GM21526 (cell line): ENCODE measurements around the gene PRPF38B.
A peak's percentile ranks its signal among the peaks of the same experiment; 100 is the strongest.
"Not testable (repeated sequence)": the region's sequence is repeated elsewhere in the genome, so short reads cannot be mapped to it uniquely, and the experiment has no call there.

Experiments
- ATAC-seq: cut with Tn5 transposase; IDR thresholded peaks from one replicate; pipeline ENCODE4 v1.9.1; 2021; ENCODE audit warnings: moderate library complexity; ENCODE audit not compliant: unreplicated experiment, low FRiP score

The PRPF38B gene

GRCh38 chr1:108679586-108680213, 12.4 kb upstream of the PRPF38B start:
- no peak for ATAC-seq

DNA sequence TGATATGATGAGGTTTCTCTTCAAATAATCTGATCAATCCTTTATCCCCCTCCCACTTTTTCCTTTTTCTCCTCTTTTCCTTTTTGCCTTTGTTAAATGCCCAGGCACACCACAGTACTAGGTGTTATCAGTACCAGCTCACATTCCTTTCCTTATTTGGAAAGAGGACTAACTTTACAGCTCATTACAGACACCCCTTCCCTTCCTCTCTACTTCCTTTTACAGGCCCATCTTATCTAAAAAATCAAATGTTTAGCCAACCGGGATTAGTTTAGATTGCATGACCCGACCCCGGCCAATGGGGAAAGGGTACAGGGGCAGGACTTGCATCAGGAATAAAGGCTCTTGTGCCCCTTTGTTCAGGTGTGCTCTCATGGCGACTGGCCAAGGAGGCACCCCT, 10.4 kb upstream of the PRPF38B start:
- not testable (repeated sequence) for ATAC-seq

GRCh38 chr1:108685529-108685928, 6.6 kb upstream of the PRPF38B start:
- no peak for ATAC-seq

GRCh38 chr1:108686614-108687313, 5.3 kb upstream of the PRPF38B start:
- no peak for ATAC-seq

DNA sequence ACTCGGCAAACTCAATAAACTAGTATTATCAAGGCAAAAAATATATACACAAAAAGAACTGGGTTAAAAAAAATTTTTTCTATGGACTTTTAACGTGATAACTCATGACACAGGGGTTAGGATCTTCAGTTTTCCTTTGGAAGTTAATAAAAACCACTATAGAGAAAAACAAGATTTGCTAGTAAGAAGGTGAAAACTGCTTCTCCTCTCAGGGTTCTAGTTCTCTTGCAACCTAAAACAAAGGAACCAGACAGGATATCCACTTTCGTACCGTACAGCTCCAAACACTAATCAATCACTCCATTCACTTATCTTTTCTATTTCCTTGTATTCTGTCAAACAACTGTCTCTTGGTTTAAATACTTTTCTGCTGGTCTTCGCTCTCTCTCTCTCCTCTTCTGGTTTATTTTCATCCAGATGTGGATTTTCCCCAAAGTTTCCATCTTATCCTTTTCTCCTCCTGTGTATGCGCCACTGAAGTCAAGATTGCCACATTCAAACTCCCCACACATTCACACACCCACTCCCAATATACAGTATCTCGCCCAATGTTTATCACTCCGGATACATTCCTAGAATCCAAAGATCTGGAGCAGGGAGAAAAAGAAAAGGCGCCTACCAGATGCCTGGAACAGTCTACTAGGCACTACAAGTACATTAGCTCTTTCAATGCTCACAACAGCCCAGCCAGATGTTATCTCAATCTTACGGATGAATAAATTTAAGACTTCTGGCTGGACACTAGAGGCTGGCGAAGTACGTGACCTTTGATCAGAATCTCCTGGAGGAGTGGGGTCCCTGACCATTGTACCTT, 775 bp upstream of the PRPF38B start:
- no peak for ATAC-seq

GRCh38 chr1:108692724-108693655, 880 bp downstream of the PRPF38B start:
- peak; percentile 64 for ATAC-seq

DNA sequence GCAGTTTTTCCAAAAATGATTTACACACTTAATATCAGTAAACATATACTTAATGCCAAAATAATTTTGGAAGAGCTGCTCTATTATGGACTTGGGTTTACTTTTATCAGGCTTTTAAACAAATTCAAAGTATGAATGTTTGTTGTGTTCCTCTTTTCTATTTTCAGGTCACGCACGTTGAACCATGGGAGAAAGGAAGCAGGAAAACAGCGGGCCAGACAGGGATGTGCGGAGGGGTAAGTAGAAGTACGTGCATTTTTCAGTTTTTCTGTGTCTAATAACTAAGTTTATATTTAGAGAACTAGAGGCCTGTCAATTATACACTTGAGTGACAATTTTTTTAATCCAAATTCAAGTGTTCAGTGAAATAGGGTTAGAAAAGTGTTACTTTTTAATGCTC, 3.4 kb downstream of the PRPF38B start:
- ATAC-seq: no peak

GRCh38 chr1:108699375-108700332, 7.5 kb downstream of the PRPF38B start:
- ATAC-seq: no peak

GRCh38 chr1:108701176-108701849, 9.2 kb downstream of the PRPF38B start:
- ATAC-seq: no peak

DNA sequence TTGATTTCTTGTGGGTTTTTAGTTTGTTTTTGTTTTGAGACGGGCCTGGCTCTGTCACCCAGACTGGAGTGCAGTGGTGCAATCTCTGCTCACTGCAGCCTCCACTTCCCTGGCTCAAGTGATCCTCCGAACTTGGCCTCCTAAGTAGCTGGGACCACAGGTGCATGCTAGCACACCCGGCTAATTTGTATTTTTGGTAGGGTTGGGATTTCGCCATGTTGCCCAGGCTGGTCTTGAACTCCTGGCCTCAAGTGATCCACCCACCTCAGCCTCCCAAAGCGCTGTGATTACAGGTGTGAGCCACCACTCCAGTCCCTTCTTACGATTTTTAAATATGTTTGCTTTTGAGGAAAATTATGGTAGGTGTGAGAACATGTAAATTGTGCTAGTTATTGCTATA, 10.0 kb downstream of the PRPF38B start:
- ATAC-seq: not testable (repeated sequence)

DNA sequence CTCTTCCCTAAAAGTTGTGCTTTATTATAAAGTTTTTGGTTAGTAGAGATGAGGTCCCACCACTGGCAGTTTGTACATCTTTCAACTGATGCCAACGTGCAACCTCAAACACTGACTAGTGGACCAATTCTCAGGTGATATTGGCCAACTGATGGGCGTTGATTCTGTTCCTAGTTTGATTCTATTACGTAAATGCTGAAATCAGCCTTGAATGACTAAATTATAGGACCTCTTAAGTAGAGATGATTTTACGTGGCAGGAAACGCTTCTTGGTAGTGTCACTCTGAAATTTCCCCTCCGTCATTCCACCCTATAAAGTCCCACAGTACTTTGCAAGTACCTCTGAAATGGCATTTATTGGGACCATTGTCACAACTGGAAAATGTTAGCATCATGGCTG, 11.8 kb downstream of the PRPF38B start:
- no peak for ATAC-seq

GRCh38 chr1:108704496-108704895, 12.4 kb downstream of the PRPF38B start:
- no peak for ATAC-seq

- ATAC-seq: no peak
Observed at GRCh38 chr1:108706643-108707042, 14.5 kb downstream of the PRPF38B start.

DNA sequence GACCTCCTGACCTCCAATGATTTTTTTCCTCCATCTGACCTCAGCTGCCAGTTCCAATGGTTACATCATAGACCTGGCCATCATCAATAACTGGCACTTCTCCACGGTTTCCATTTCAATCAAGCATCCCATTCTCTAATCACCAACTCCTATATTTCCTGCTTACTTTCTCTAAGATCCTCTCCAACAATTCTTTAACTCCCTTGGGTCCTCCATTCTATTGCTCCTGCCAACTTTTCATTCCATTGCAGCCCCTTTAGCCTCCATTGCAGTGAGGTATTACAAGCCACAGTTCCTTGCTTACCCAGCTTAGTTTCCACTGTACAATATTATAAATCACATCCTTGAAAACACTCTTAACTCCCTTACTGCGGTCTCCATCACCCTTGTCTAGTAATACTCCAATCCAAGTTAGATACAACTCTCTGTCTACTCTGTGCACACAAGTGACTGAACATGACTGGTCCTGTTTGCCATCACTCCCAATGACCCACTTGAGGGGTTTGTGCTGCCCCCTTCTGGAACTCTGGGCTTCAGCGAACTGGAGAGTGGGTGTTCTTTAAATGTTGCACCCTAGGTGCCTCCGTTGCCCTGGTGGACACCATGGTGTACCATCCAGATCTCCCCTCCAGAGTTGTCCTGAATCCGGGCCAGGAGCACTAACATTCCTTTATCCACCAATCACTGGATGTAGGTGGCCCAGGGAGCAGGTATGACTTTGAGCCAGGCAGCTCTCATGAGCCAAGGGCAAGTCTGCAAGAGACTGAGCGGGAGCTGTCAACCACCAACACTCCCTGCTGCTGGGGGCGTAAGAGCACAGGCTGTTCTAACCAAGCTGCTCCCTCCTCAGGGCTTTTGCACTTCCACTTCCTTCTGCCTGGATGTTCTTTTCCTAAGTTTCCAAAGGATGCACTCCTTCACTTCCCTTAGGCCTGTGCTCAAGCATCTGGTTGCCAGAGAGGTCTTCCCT, 16.9 kb downstream of the PRPF38B start:
- ATAC-seq: no peak

DNA sequence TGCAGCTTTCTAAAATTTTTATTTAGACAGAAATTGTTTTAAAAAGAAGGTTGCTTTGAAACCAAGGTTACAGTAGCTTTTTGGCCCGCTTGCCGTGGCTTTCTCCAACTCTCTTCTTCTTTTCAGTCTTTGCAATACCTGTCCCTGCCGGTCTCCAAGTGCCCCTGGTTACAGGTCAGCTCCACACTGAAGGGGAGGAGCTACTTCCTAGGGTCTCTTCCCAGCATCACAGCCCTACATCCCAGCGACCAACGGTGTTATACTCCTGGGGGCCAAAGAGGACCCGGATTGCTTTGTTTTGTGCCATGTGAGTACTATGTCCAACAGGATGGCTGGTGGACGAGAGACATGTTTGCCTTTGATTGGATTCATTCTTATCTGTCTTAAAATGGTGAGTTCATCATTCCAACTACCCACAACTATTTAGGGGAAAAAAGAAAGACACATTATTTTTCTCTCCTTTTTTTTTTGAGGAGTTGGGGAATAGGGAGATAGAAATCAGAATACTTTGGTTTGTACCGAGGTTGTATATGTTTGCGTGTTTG, 20.6 kb downstream of the PRPF38B start, which contains the start of gene FNDC7:
TSS of gene FNDC7 (plus strand) at position 303 of the 545 bp plus-strand sequence. CDS start at position 329, 26 bp downstream.
- ATAC-seq: no peak

DNA sequence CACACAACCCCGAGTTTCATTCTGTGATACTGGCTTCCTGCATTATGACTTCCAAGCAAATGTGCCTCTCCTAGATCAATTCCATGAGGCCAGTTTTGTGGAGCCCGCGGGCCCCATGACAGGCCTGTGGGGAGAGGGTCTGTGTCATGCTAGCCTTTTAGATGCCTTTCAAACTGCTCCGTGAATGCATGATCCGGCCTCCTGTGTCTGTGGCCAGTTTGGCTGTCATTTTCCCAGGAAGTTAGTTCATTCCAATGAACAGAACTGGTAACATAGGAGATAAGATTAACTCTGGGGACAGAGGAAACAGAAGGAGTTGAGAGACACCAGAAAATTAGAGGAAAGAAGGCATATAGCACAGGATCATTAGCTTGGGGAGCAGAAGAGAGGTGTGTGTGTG, 23.8 kb downstream of the PRPF38B start:
- no peak for ATAC-seq
